K562 (cell line): Measurements from ENCODE around the gene AFG1L. TPM values are rescaled to one million over a fixed set of nuclear protein-coding genes. Genes with fewer than 3 reads are reported as not detected.

Experiments
- ARNT ChIP-seq, 2 experiments: fragments of 450-650 bp; IDR thresholded peaks; 2 replicates each; pipeline ENCODE4 v1.6.1; 2016; ENCODE audit warnings: mild to moderate bottlenecking in 1 of 2
- ATF7 ChIP-seq: fragments of 450-650 bp; IDR thresholded peaks from 2 replicates; pipeline ENCODE4 v1.7.1; 2014; ENCODE audit warnings: mild to moderate bottlenecking, moderate library complexity
- DEAF1 ChIP-seq: fragments of 450-650 bp; formaldehyde crosslinking; IDR thresholded peaks from 2 replicates; pipeline ENCODE4 v1.4.0; 2020; ENCODE audit warnings: mild to moderate bottlenecking, moderate library complexity
- ETV1 ChIP-seq: fragments of 450-650 bp; conservative IDR thresholded peaks from 2 replicates; pipeline ENCODE4 v1.6.1; 2016; ENCODE audit warnings: missing genetic modification characterization, control low read depth, low read depth, missing compliant biosample characterization
- HDAC8 ChIP-seq: fragments of 450-650 bp; IDR thresholded peaks from 2 replicates; pipeline ENCODE4 v1.6.1; 2016; ENCODE audit warnings: mild to moderate bottlenecking, missing genetic modification characterization, moderate library complexity, missing compliant biosample characterization
- ZNF121 ChIP-seq: sonication (generic); formaldehyde crosslinking; conservative IDR thresholded peaks from 2 replicates; pipeline ENCODE4 v1.8.0; 2022; ENCODE audit warnings: missing genetic modification reagents
- polyA plus RNA-seq, 8 experiments: library from polyadenylated mRNA; depleted of rRNA in 4 of 8; stranded (reverse) in 5 of 8; unstranded in 3 of 8; fragments of >200 nt; fragmentation: Nextera tagmentation in 2 of 8; fragmentation: Illumina TruSeq in 1 of 8; extraction: Ambion mirVana in 2 of 8; extraction: Trizol in 1 of 8; gene quantifications; 2 replicates each; pipeline versions ENCODE4 v1.2.1 to v1.2.3, GENCODE V29; 2011 to 2014; ENCODE audit warnings: inconsistent platforms in 1 of 8, missing spikeins in 1 of 8
- total RNA-seq, 7 experiments: library from RNA; depleted of rRNA in 6 of 7; stranded (reverse); fragments of >200 nt in 6 of 7; fragmentation: Illumina TruSeq in 2 of 7; extraction: Trizol in 2 of 7; gene quantifications; 2 replicates each; pipeline versions ENCODE4 v1.2.1 to v1.2.3, GENCODE V29; 2011 to 2021; ENCODE audit warnings: low replicate concordance in 1 of 7
- TF ChIP-seq, protein P1 (sequence below): fragments of 450-650 bp; IDR thresholded peaks from 2 replicates; pipeline ENCODE4 v1.7.1; 2018; ENCODE audit warnings: mild to moderate bottlenecking, low read depth; ENCODE audit not compliant: partially characterized antibody
- TF ChIP-seq, protein P2 (sequence below): sonication (generic); formaldehyde crosslinking; IDR thresholded peaks from 2 replicates; pipeline ENCODE4 v1.8.1; 2023; ENCODE audit warnings: mild to moderate bottlenecking, missing genetic modification reagents
- TF ChIP-seq, protein P3 (sequence below), 2 experiments: fragments of 450-650 bp; IDR thresholded peaks; 2 replicates each; pipeline ENCODE4 v1.6.1; 2016
- TF ChIP-seq, protein P4 (sequence below): fragments of 450-650 bp; IDR thresholded peaks from 2 replicates; pipeline ENCODE4 v1.7.0; 2016; ENCODE audit warnings: borderline replicate concordance

AFG1L gene
- total and polyA plus RNA-seq, 9 of the 15 experiments (the other 6 are each of a cell fraction or from before 2014, with no cell fraction given): 2.2 to 15.5 (median 5.8) TPM

DNA sequence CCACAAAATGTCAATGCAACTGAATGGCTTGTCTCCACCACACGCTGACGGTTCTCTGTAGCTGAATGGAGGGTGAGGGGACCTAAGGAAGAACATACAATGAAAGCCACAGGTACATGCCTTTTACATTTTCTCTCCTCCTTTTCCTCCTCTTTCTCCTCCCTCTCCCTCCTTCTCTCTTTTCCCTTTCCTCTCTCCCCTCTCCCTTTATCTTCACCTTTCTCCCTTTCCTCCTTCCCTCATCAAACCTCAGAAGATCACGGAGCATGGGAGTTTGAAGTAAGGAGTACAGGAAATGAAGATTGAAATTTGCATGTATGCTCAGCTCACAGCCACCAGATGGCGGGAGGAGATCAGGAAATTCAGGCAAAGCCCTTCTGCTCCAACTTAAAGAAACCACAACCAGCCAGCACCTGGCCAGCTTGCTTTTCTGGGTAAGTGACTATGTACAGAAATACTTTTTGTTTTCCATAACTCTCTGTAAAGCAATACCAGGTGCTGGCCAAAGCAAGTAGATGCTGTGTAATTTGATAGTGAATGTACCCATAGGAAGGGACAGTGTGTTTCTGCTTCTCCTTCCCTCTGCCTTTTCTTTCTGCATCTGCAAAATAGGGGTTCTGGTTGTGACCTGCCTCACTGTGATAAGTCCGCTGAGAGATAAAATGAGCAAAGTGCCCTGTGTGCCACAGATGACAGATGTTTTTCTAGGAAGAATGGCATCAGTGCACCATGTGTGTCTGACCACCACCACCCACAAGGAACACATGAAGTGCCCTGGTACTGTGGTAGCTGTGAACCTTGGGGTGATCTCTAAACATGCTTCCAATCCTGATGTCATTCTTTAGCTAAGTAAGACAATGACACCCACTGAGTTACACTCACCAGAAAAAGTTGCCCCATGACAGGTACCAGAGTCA, 247.2 kb downstream of the AFG1L start (continued):
- TF ChIP-seq HDAC8 (tag): no peak
- TF ChIP-seq, protein P1, sequence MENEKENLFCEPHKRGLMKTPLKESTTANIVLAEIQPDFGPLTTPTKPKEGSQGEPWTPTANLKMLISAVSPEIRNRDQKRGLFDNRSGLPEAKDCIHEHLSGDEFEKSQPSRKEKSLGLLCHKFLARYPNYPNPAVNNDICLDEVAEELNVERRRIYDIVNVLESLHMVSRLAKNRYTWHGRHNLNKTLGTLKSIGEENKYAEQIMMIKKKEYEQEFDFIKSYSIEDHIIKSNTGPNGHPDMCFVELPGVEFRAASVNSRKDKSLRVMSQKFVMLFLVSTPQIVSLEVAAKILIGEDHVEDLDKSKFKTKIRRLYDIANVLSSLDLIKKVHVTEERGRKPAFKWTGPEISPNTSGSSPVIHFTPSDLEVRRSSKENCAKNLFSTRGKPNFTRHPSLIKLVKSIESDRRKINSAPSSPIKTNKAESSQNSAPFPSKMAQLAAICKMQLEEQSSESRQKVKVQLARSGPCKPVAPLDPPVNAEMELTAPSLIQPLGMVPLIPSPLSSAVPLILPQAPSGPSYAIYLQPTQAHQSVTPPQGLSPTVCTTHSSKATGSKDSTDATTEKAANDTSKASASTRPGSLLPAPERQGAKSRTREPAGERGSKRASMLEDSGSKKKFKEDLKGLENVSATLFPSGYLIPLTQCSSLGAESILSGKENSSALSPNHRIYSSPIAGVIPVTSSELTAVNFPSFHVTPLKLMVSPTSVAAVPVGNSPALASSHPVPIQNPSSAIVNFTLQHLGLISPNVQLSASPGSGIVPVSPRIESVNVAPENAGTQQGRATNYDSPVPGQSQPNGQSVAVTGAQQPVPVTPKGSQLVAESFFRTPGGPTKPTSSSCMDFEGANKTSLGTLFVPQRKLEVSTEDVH: peak; percentile 41
- no peak for TF ChIP-seq ATF7
- TF ChIP-seq ZNF121 (CRISPR knock-in tag): no peak
- peak; percentile 94 for TF ChIP-seq DEAF1
- peak in 1 of 2 experiments; percentile 72; a peak in 1 of 4 replicates for TF ChIP-seq ARNT (IDR thresholded peaks at IDR 0.05)
- TF ChIP-seq, protein P2, sequence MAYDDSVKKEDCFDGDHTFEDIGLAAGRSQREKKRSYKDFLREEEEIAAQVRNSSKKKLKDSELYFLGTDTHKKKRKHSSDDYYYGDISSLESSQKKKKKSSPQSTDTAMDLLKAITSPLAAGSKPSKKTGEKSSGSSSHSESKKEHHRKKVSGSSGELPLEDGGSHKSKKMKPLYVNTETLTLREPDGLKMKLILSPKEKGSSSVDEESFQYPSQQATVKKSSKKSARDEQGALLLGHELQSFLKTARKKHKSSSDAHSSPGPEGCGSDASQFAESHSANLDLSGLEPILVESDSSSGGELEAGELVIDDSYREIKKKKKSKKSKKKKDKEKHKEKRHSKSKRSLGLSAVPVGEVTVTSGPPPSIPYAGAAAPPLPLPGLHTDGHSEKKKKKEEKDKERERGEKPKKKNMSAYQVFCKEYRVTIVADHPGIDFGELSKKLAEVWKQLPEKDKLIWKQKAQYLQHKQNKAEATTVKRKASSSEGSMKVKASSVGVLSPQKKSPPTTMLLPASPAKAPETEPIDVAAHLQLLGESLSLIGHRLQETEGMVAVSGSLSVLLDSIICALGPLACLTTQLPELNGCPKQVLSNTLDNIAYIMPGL (CRISPR knock-in tag): no peak
- peak; percentile 31; the same call in 1 of the 2 replicates for TF ChIP-seq ETV1 (tag)
- TF ChIP-seq, protein P3, sequence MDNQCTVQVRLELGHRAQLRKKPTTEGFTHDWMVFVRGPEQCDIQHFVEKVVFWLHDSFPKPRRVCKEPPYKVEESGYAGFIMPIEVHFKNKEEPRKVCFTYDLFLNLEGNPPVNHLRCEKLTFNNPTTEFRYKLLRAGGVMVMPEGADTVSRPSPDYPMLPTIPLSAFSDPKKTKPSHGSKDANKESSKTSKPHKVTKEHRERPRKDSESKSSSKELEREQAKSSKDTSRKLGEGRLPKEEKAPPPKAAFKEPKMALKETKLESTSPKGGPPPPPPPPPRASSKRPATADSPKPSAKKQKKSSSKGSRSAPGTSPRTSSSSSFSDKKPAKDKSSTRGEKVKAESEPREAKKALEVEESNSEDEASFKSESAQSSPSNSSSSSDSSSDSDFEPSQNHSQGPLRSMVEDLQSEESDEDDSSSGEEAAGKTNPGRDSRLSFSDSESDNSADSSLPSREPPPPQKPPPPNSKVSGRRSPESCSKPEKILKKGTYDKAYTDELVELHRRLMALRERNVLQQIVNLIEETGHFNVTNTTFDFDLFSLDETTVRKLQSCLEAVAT (IDR thresholded peaks at IDR 0.05): peak in 1 of 2 experiments; percentile 72; a peak in 1 of 4 replicates
- TF ChIP-seq, protein P4, sequence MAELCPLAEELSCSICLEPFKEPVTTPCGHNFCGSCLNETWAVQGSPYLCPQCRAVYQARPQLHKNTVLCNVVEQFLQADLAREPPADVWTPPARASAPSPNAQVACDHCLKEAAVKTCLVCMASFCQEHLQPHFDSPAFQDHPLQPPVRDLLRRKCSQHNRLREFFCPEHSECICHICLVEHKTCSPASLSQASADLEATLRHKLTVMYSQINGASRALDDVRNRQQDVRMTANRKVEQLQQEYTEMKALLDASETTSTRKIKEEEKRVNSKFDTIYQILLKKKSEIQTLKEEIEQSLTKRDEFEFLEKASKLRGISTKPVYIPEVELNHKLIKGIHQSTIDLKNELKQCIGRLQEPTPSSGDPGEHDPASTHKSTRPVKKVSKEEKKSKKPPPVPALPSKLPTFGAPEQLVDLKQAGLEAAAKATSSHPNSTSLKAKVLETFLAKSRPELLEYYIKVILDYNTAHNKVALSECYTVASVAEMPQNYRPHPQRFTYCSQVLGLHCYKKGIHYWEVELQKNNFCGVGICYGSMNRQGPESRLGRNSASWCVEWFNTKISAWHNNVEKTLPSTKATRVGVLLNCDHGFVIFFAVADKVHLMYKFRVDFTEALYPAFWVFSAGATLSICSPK: no peak
